HepG2 (cell line): ENCODE results near the gene AP2A2. TPM values are rescaled to one million over a fixed set of nuclear protein-coding genes. Genes with fewer than 3 reads are reported as not detected.

Experiments
- DMAP1 ChIP-seq: IDR thresholded peaks from 2 replicates; pipeline ENCODE4 v1.6.1; 2016
- DMTF1 ChIP-seq: sonication (generic); formaldehyde crosslinking; IDR thresholded peaks from 2 replicates; pipeline ENCODE4 v1.4.0; 2020; ENCODE audit warnings: mild to moderate bottlenecking, missing genetic modification reagents
- GATAD1 ChIP-seq: IDR thresholded peaks from 2 replicates; pipeline ENCODE4 v1.6.1; 2016; ENCODE audit warnings: missing genetic modification reagents, missing compliant biosample characterization
- GATAD2A ChIP-seq: IDR thresholded peaks from 2 replicates; pipeline ENCODE4 v1.6.1; 2016
- IKZF5 ChIP-seq: IDR thresholded peaks from 2 replicates; pipeline ENCODE4 v1.6.1; 2018; ENCODE audit warnings: missing genetic modification reagents, mild to moderate bottlenecking, missing compliant biosample characterization
- IRX3 ChIP-seq: sonication (generic); formaldehyde crosslinking; IDR thresholded peaks from 2 replicates; pipeline ENCODE4 v1.8.1; 2023; ENCODE audit warnings: mild to moderate bottlenecking, low read depth, missing genetic modification reagents, borderline replicate concordance
- JUN ChIP-seq: sonication (generic); formaldehyde crosslinking; IDR thresholded peaks from 2 replicates; pipeline ENCODE4 v1.4.0; 2020; ENCODE audit warnings: mild to moderate bottlenecking, missing genetic modification reagents
- MXD4 ChIP-seq: IDR thresholded peaks from 2 replicates; pipeline ENCODE4 v1.6.1; 2016; ENCODE audit warnings: mild to moderate bottlenecking, missing biosample characterization, missing genetic modification reagents
- NPAS2 ChIP-seq: sonication (generic); formaldehyde crosslinking; IDR thresholded peaks from 2 replicates; pipeline ENCODE4 v1.8.0; 2022; ENCODE audit warnings: mild to moderate bottlenecking, missing genetic modification reagents, borderline replicate concordance
- RFXANK ChIP-seq: IDR thresholded peaks from 2 replicates; pipeline ENCODE4 v1.6.1; 2016
- RFXAP ChIP-seq: sonication (generic); formaldehyde crosslinking; IDR thresholded peaks from 2 replicates; pipeline ENCODE4 v1.4.0; 2020; ENCODE audit warnings: missing genetic modification reagents, borderline replicate concordance
- ZBTB1 ChIP-seq: sonication (generic); formaldehyde crosslinking; IDR thresholded peaks from 2 replicates; pipeline ENCODE4 v1.4.0; 2020; ENCODE audit warnings: missing genetic modification reagents, borderline replicate concordance
- ZNF275 ChIP-seq: sonication (generic); formaldehyde crosslinking; IDR thresholded peaks from 2 replicates; pipeline ENCODE4 v1.8.0; 2022; ENCODE audit warnings: missing genetic modification reagents, mild to moderate bottlenecking, inconsistent platforms, borderline replicate concordance
- ZNF34 ChIP-seq: sonication (generic); formaldehyde crosslinking; IDR thresholded peaks from 2 replicates; pipeline ENCODE4 v1.4.0; 2020; ENCODE audit warnings: mild to moderate bottlenecking, missing genetic modification reagents, borderline replicate concordance
- ZNF646 ChIP-seq: sonication (generic); formaldehyde crosslinking; IDR thresholded peaks from 2 replicates; pipeline ENCODE4 v1.9.0; 2021; ENCODE audit warnings: mild to moderate bottlenecking, missing genetic modification reagents
- ZNF839 ChIP-seq: sonication (generic); formaldehyde crosslinking; IDR thresholded peaks from 2 replicates; pipeline ENCODE4 v1.4.0; 2020; ENCODE audit warnings: missing genetic modification reagents, mild to moderate bottlenecking, borderline replicate concordance
- polyA plus RNA-seq, 8 experiments: library from polyadenylated mRNA; depleted of rRNA in 3 of 8; stranded (reverse) in 7 of 8; unstranded in 1 of 8; fragments of >200 nt; fragmentation: Illumina TruSeq in 4 of 8; extraction: Trizol in 4 of 8; gene quantifications; 2 replicates each; pipeline versions ENCODE4 v1.2.1 to v1.2.3, GENCODE V29; 2011 to 2016; ENCODE audit warnings: low read depth in 4 of 8, missing spikeins in 1 of 8, mixed read lengths in 1 of 8; ENCODE audit not compliant: insufficient read depth in 1 of 8
- total RNA-seq, 5 experiments: library from RNA; depleted of rRNA; stranded (reverse); fragments of >200 nt; fragmentation: Illumina TruSeq; extraction: Trizol; gene quantifications; 2 replicates each; pipeline ENCODE4 v1.2.3, GENCODE V29; 2016; ENCODE audit warnings: low read depth in 1 of 5
- TF ChIP-seq, protein P1 (sequence below): fragments of 450-650 bp; IDR thresholded peaks from 2 replicates; pipeline ENCODE4 v1.6.1; 2017

AP2A2 gene
- total and polyA plus RNA-seq, 2 of the 13 experiments (the other 11 are each of a cell fraction or from before 2014, with no cell fraction given): 25.7 to 75.7 TPM

GRCh38 chr11:914747-915501 lies 10.7 kb upstream of the AP2A2 start (continued):
- peak; percentile 58 for TF ChIP-seq GATAD2A (CRISPR knock-in tag)
- TF ChIP-seq RFXANK (CRISPR knock-in tag): no peak
- TF ChIP-seq DMTF1: no peak
- peak; percentile 17; the same call in 1 of the 2 replicates for TF ChIP-seq MXD4 (CRISPR knock-in tag)
- TF ChIP-seq ZNF839 (CRISPR knock-in tag): no peak
- TF ChIP-seq IRX3 (CRISPR knock-in tag): no peak
- 0 out of 2 replicates have a peak, but pooled peaks have one; percentile 45 for TF ChIP-seq GATAD1 (CRISPR knock-in tag)
- TF ChIP-seq, protein P1, sequence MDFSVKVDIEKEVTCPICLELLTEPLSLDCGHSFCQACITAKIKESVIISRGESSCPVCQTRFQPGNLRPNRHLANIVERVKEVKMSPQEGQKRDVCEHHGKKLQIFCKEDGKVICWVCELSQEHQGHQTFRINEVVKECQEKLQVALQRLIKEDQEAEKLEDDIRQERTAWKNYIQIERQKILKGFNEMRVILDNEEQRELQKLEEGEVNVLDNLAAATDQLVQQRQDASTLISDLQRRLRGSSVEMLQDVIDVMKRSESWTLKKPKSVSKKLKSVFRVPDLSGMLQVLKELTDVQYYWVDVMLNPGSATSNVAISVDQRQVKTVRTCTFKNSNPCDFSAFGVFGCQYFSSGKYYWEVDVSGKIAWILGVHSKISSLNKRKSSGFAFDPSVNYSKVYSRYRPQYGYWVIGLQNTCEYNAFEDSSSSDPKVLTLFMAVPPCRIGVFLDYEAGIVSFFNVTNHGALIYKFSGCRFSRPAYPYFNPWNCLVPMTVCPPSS: no peak
- TF ChIP-seq ZNF646 (CRISPR knock-in tag): no peak
- no peak for TF ChIP-seq ZBTB1 (CRISPR knock-in tag)
- peak; percentile 73 for TF ChIP-seq DMAP1 (CRISPR knock-in tag)
- TF ChIP-seq RFXAP: no peak
- TF ChIP-seq ZNF34 (CRISPR knock-in tag): no peak
- TF ChIP-seq ZNF275 (CRISPR knock-in tag): no peak
- TF ChIP-seq IKZF5 (CRISPR knock-in tag): no peak
- TF ChIP-seq JUN (CRISPR knock-in tag): no peak
- TF ChIP-seq NPAS2 (CRISPR knock-in tag): no peak
